Mammary epithelial cell (primary cell): Measurements from ENCODE around the gene CYB561.

Experiments
- CTCF ChIP-seq, 2 donors: IDR thresholded peaks in 1 of 2; conservative IDR thresholded peaks in 1 of 2; 2 replicates each; pipeline ENCODE4 v1.5.1; 2011 to 2012; ENCODE audit warnings: inconsistent platforms in 2 of 2, low read length in 2 of 2, mild to moderate bottlenecking in 2 of 2, control low read depth in 1 of 2, low read depth in 1 of 2; ENCODE audit not compliant: insufficient read depth in 1 of 2; ENCODE audit errors: extremely low read depth in 1 of 2
- EZH2 ChIP-seq: IDR thresholded peaks from 2 replicates; pipeline ENCODE4 v1.6.1; 2012; ENCODE audit warnings: low read length, inconsistent platforms, borderline replicate concordance

DNA sequence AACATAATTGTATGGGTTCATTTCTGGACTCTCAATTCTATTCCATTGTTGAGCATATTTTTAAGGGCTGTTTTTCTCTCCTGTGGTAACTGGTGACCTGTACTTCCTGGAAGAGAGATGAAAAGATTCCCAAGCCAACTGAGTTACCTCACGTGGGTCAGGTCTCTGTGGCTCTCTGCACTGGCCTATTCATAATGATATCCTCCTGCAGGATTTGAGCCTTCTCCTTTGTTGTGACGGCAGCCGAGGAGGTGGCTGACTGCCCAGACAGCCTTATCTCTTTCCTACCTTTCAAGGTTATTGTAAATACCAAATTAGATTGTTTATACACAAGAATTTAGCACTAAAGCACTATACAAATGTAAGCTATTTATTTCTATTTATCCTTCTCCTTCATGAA, 28.1 kb upstream of the CYB561 start:
- TF ChIP-seq EZH2 (no peak), CTCF (conservative IDR thresholded peaks at IDR 0.05 in 1 of 2, IDR thresholded peaks at IDR 0.05 in 1 of 2; ENCODE audit: extremely low read depth in 1 of 2, insufficient read depth in 1 of 2, low read depth in 1 of 2, low read length in 2 of 2) (no peak)
